HL-60 (cell line): ENCODE results near the gene DGUOK.

Experiments
- TF ChIP-seq, protein P1 (sequence below): IDR thresholded peaks from one replicate; pipeline ENCODE4 v1.5.1; 2011; ENCODE audit warnings: low read length, control low read depth, inconsistent platforms; ENCODE audit not compliant: insufficient read depth
- TF ChIP-seq, protein P2 (sequence below): IDR thresholded peaks from 2 replicates; pipeline ENCODE4 v1.6.1; 2012; ENCODE audit warnings: low read depth; ENCODE audit not compliant: insufficient replicate concordance

DNA sequence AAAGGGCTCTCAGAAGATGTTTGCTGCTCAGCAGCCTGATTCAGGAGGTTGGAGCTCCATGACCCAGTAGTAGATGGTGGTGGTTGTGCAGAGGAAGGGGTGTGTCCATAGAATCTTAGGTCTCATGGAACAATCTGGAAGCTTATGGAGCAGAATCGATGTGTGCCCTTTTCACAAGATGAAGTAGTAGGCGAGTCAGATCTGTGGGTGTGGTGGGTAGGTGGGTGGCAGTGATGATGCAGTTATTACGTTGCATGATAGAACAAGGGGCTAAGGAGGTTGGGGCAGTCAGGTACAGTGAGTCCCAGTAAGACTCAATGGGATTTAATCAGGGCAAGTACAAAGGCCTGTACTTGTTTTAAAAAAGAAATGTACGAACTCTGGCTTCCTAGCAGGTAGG is 67.1 kb downstream of the DGUOK start:
- TF ChIP-seq, protein P1, sequence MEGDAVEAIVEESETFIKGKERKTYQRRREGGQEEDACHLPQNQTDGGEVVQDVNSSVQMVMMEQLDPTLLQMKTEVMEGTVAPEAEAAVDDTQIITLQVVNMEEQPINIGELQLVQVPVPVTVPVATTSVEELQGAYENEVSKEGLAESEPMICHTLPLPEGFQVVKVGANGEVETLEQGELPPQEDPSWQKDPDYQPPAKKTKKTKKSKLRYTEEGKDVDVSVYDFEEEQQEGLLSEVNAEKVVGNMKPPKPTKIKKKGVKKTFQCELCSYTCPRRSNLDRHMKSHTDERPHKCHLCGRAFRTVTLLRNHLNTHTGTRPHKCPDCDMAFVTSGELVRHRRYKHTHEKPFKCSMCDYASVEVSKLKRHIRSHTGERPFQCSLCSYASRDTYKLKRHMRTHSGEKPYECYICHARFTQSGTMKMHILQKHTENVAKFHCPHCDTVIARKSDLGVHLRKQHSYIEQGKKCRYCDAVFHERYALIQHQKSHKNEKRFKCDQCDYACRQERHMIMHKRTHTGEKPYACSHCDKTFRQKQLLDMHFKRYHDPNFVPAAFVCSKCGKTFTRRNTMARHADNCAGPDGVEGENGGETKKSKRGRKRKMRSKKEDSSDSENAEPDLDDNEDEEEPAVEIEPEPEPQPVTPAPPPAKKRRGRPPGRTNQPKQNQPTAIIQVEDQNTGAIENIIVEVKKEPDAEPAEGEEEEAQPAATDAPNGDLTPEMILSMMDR = no peak
- TF ChIP-seq, protein P2, sequence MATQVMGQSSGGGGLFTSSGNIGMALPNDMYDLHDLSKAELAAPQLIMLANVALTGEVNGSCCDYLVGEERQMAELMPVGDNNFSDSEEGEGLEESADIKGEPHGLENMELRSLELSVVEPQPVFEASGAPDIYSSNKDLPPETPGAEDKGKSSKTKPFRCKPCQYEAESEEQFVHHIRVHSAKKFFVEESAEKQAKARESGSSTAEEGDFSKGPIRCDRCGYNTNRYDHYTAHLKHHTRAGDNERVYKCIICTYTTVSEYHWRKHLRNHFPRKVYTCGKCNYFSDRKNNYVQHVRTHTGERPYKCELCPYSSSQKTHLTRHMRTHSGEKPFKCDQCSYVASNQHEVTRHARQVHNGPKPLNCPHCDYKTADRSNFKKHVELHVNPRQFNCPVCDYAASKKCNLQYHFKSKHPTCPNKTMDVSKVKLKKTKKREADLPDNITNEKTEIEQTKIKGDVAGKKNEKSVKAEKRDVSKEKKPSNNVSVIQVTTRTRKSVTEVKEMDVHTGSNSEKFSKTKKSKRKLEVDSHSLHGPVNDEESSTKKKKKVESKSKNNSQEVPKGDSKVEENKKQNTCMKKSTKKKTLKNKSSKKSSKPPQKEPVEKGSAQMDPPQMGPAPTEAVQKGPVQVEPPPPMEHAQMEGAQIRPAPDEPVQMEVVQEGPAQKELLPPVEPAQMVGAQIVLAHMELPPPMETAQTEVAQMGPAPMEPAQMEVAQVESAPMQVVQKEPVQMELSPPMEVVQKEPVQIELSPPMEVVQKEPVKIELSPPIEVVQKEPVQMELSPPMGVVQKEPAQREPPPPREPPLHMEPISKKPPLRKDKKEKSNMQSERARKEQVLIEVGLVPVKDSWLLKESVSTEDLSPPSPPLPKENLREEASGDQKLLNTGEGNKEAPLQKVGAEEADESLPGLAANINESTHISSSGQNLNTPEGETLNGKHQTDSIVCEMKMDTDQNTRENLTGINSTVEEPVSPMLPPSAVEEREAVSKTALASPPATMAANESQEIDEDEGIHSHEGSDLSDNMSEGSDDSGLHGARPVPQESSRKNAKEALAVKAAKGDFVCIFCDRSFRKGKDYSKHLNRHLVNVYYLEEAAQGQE = no peak
